Effector CD8-positive, alpha-beta T cell (primary cell): Measurements from ENCODE around the gene ZG16B.

Experiments used
- DNase-seq: peaks from one replicate; lab custom pipeline; 2025; lab: John Stamatoyannopoulos, UW

The ZG16B gene

GRCh38 chr16:2825049-2825742, 4.9 kb upstream of the ZG16B start:
- DNase-seq = no peak

- no peak for DNase-seq
These were observed 4.2 kb upstream of the ZG16B start for GRCh38 chr16:2825906-2826305.

GRCh38 chr16:2826591-2827373, 3.3 kb upstream of the ZG16B start:
- DNase-seq = no peak

- DNase-seq = no peak
These were observed 2.7 kb upstream of the ZG16B start for GRCh38 chr16:2827374-2827791.

GRCh38 chr16:2827831-2828520, 2.1 kb upstream of the ZG16B start:
- DNase-seq = no peak

- no peak for DNase-seq
These were observed 1.6 kb upstream of the ZG16B start for GRCh38 chr16:2828521-2828840.

GRCh38 chr16:2828876-2829430, 1.1 kb upstream of the ZG16B start:
- DNase-seq = no peak

- DNase-seq = no peak
These were observed 222 bp downstream of the ZG16B start for GRCh38 chr16:2830355-2830695.

- DNase-seq = no peak
These were observed 1.1 kb downstream of the ZG16B start for GRCh38 chr16:2831203-2831602.

GRCh38 chr16:2833776-2834175, 3.7 kb downstream of the ZG16B start:
- DNase-seq = no peak

- DNase-seq = no peak
These were observed 4.9 kb downstream of the ZG16B start for GRCh38 chr16:2834968-2835367.

- no peak for DNase-seq
These were observed 5.8 kb downstream of the ZG16B start for GRCh38 chr16:2835638-2836493.

- DNase-seq = no peak
These were observed 6.8 kb downstream of the ZG16B start for GRCh38 chr16:2836646-2837508.

GRCh38 chr16:2838928-2839327, 8.8 kb downstream of the ZG16B start:
- DNase-seq = peak; percentile 27

- no peak for DNase-seq
These were observed 9.7 kb downstream of the ZG16B start for GRCh38 chr16:2839650-2840450.

GRCh38 chr16:2840914-2841313, 10.8 kb downstream of the ZG16B start:
- DNase-seq = no peak

- DNase-seq = no peak
These were observed 11.7 kb downstream of the ZG16B start for GRCh38 chr16:2841606-2842339.

- DNase-seq = peak; percentile 28
These were observed 12.4 kb downstream of the ZG16B start for GRCh38 chr16:2842340-2843000.

- no peak for DNase-seq
These were observed 13.4 kb downstream of the ZG16B start for GRCh38 chr16:2843526-2843925.
